Thymus (tissue), 11 donors: Measurements from ENCODE around the gene DLX4. TPM values are rescaled to one million over a fixed set of nuclear protein-coding genes. Genes with fewer than 3 reads are reported as not detected.

Source experiments
- DNase-seq, 9 donors: peaks; one replicate each; pipeline ENCODE4 v3.0.0-alpha.2; 2013; ENCODE audit warnings: low spot score in 9 of 9, low read depth in 6 of 9, missing footprints in 1 of 9
- H3K27ac ChIP-seq, 2 donors: one replicate each; pipeline ENCODE4 v1.5.1; 2013; ENCODE audit warnings: control low read depth in 1 of 2, low read depth in 1 of 2, low read length in 1 of 2, mild to moderate bottlenecking in 1 of 2, moderate library complexity in 1 of 2
- H3K27me3 ChIP-seq, 2 donors: one replicate each; pipeline ENCODE4 v1.5.1; 2013; ENCODE audit warnings: low read length in 1 of 2; ENCODE audit not compliant: control insufficient read depth in 2 of 2, insufficient read depth in 1 of 2
- H3K36me3 ChIP-seq, 2 donors: one replicate each; pipeline ENCODE4 v1.5.1; 2013; ENCODE audit warnings: low read length in 1 of 2, mild to moderate bottlenecking in 1 of 2, moderate library complexity in 1 of 2; ENCODE audit not compliant: control insufficient read depth in 2 of 2, insufficient read depth in 2 of 2
- H3K4me1 ChIP-seq, 2 donors: one replicate each; pipeline ENCODE4 v1.5.1; 2013; ENCODE audit warnings: low read length in 2 of 2; ENCODE audit not compliant: control insufficient read depth in 2 of 2, insufficient read depth in 2 of 2
- H3K4me3 ChIP-seq, 2 donors: one replicate each; pipeline ENCODE4 v1.5.1; 2013; ENCODE audit warnings: low read length in 2 of 2, control low read depth in 1 of 2, mild to moderate bottlenecking in 1 of 2
- H3K9me3 ChIP-seq, 2 donors: one replicate each; pipeline ENCODE4 v1.5.1; 2013; ENCODE audit warnings: low read length in 1 of 2, mild to moderate bottlenecking in 1 of 2; ENCODE audit not compliant: control insufficient read depth in 2 of 2, insufficient read depth in 1 of 2
- WGBS: extraction: QIAGEN DNeasy Blood & Tissue Kit; methylation state at CpG from one replicate; pipeline ENCODE4 v1.1.7; 2013; 5-methylcytosine and 5-hydroxymethylcytosine counted together
- polyA plus RNA-seq: library from polyadenylated mRNA; stranded (reverse); fragments of 200-250 nt; gene quantifications from one replicate; pipeline ENCODE4 v1.2.3, GENCODE V29; 2013
- total RNA-seq: library from RNA; stranded (reverse); fragments of 120-200 nt; gene quantifications from one replicate; pipeline ENCODE4 v1.2.4, GENCODE V29; 2013
- donor health status: healthy.

Gene DLX4
- total and polyA plus RNA-seq, 2 donors: 0.09 to 0.46 TPM

DNA sequence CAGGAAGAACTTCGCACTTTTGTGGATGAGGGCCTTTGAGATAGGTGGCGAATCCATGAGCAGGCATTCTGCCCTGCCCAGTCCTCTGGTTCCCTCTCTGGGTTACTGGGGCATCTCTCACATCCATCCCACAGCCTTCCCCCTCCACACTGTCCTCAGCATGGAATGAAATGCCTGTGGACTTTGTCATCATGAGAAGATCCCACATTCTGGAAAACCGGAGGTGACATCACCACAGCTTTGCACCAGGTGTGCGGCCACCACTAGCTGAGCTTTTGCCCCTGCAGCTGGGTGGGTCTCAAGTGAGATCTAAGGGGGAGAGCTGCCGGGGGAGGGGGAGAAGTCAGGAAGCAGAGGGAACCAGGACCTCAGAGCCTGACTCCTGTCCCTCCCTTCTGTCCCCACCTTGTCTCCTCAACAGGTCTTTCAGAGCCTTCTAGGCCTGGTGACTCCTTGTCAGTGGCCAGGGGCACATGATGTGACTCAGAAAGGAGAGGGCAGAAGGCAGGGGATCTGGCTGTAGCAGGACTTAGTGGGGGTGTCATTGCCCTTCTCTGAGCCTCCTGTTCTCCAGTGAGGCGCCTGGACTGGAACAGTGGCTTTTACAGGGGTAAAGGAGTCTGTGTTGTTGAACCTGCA lies 40.0 kb upstream of the DLX4 start:
- H3K4me1 ChIP-seq: no peaks in the 10 kb centered on the region
- peaks cover 7 to 58% of the 10 kb centered on the region in 2 donors for H3K27me3 ChIP-seq

DNA sequence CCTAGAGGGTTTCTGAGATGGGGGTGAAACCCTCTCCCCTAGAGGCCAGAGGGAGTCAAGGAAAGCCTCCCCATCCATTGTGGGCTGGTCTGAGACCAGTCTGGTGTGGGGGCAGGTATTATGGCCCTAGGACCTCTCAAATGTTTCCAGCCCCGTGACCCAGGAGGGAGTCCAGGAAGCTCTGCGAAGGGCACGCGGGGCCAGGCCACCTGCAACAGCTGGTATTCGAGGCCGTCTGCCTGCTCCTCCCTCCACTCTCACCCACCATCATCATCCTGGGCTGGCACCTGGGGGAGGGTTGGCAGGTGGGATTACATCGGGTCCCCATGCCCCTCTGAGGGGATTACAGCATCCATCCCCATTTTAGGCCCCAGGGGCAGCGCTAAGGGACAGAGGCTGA lies 38.1 kb upstream of the DLX4 start:
- 77% methylated on average over 8 of the region's 8 CpGs for WGBS
- no peak overlapping the region for H3K4me3 ChIP-seq
- peaks cover 7 to 59% of the 10 kb centered on the region in 2 donors for H3K27me3 ChIP-seq
- no peak for DNase-seq
- H3K36me3 ChIP-seq: no peaks in the 10 kb centered on the region
- H3K9me3 ChIP-seq: no peaks in the 10 kb centered on the region
- no peaks in the 10 kb centered on the region for H3K4me1 ChIP-seq
- H3K27ac ChIP-seq: no peak overlapping the region

More for the DNA sequence above, 40.0 kb upstream of the DLX4 start:
- no peak overlapping the region for H3K4me3 ChIP-seq
- WGBS: 91% methylated on average over 6 of the region's 6 CpGs
- no peak for DNase-seq
- no peak overlapping the region for H3K27ac ChIP-seq
- no peaks in the 10 kb centered on the region for H3K9me3 ChIP-seq
- no peaks in the 10 kb centered on the region for H3K36me3 ChIP-seq

DNA sequence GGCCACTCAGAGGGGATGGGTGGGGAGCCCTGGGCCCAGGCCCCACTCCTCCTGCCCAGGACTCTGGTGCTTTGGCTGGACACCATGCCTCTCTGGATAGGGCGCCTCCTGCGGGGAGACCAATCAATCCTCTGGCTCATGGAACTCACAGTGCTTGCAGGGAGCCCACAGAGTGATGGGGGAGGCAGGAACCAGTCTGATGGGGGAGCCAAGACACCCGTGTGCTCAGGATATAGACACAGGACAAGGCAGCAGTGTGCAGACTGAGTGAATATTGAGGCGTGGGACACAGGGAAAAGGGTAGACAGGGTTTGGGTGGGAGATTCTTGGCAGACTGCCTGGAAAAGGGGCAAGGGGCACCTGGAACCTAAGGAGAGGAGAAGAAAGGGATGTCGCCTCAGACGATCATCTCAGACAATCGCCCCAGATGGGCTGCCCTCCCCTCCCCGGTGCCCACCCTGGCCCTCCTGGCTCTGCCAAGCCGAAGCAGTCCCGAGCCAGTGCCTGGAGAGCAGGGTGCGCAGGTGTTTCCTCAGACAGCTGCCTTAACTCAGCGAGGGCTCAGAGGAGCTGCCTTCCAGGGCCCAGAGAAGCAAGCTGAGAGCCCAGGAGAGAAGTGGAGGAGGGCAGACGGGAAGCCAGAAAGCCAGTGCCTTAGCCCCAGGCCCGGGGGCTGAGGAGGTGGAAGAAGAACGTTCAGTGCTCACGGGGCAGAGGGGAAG lies 37.4 kb upstream of the DLX4 start:
- H3K27me3 ChIP-seq: peaks cover 3 to 56% of the 10 kb centered on the region in 2 donors
- WGBS: 22% methylated on average over 16 of the region's 16 CpGs

DNA sequence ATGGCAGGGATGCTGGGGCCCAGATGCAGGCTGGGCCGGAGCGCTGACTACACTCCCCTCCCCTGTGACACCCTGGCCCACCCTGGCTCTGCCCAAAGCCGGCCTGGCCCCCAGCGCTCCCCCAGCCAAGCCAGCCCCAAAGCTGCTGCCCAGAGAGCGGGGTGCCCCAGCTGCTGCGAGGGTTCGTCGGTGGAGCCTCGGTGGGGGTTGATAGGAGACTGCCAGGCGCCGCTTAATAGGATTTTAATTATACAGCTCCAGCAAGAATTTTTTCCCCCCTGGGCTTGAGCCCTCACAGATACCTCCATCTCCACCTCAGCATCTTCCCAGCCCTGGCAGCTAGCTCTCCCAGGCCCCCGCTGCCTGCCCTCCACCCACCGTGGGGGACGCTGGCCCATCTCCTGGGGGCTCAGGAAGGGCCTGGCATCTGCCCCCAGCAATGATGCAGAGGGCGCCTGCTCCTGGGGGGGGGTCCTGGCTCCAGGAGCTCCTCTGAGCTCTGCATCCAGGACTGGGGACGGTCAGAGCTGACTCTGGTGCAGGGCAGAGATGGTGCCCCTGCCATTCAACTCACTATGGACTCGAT lies 36.8 kb upstream of the DLX4 start:
- no peak overlapping the region for H3K27ac ChIP-seq
- WGBS: 80% methylated on average over 17 of the region's 17 CpGs
- H3K9me3 ChIP-seq: no peaks in the 10 kb centered on the region
- H3K36me3 ChIP-seq: no peaks in the 10 kb centered on the region
- no peak overlapping the region for H3K4me3 ChIP-seq
- no peak for DNase-seq
- H3K4me1 ChIP-seq: no peaks in the 10 kb centered on the region
- H3K27me3 ChIP-seq: peaks cover 3 to 56% of the 10 kb centered on the region in 2 donors

More for the DNA sequence above, 37.4 kb upstream of the DLX4 start:
- no peaks in the 10 kb centered on the region for H3K4me1 ChIP-seq
- DNase-seq: no peak
- H3K4me3 ChIP-seq: no peak overlapping the region
- H3K36me3 ChIP-seq: no peaks in the 10 kb centered on the region
- no peak overlapping the region for H3K27ac ChIP-seq
- no peaks in the 10 kb centered on the region for H3K9me3 ChIP-seq

DNA sequence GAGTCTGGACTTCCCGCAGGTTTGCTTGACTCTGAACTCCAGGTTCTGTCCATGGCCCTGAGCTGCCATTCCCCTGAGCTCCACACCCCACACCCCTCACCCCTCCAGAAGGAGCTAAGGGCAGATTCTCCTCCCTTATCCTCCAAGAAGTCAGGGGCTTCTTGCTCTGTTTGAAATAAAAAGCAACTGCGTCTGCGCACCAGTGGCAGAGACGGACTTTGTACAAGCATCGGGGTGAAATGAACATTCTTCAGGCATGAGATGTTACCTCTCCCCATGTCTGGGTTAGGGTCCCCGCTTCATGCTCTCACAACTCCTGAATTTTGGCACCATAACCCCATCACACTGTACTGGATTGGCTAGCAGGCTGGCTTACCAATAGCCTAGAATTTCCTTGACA lies 36.1 kb upstream of the DLX4 start:
- H3K27me3 ChIP-seq: peaks cover 3 to 55% of the 10 kb centered on the region in 2 donors
- WGBS: 93% methylated on average over 6 of the region's 6 CpGs

DNA sequence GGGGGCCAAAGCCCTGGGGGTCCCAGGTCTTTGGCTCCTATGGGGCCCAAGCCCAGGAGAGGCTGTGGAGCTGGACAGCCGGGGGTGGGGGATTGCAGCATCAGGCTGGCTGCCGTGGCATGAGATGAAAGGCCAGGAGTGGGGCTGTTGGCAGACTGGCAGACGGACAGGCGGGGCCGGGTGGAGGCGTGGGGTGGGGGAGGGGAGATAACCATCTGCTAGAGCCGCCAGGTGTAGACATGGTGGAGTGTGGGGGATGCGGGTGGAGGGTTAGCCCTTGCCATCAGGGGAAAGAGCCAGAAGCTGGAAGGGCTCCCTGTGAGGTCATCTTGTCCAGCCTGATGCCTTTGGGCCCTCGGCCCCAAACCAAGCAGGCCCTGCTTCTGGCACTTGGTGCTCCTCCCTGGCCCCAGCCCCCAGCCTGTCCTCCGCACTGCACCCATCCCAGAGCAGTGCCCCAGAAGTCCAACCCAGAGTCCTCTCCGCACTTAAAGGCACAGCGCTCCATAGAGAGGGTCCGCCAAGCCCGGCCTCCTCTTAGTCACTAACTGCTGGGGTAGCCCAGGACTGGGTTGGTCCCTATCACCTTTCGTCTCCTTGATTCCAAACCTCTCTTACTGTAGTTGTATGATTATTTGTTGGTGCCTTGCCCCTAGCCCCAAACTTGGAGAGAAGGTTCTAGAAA lies 33.3 kb upstream of the DLX4 start:
- 89% methylated on average over 15 of the region's 15 CpGs for WGBS
- DNase-seq: no peak
- peaks cover 3 to 53% of the 10 kb centered on the region in 2 donors for H3K27me3 ChIP-seq

More for the DNA sequence above, 36.1 kb upstream of the DLX4 start:
- no peak overlapping the region for H3K27ac ChIP-seq
- no peaks in the 10 kb centered on the region for H3K4me1 ChIP-seq
- no peak overlapping the region for H3K4me3 ChIP-seq
- H3K9me3 ChIP-seq: no peaks in the 10 kb centered on the region
- no peak for DNase-seq
- no peaks in the 10 kb centered on the region for H3K36me3 ChIP-seq

DNA sequence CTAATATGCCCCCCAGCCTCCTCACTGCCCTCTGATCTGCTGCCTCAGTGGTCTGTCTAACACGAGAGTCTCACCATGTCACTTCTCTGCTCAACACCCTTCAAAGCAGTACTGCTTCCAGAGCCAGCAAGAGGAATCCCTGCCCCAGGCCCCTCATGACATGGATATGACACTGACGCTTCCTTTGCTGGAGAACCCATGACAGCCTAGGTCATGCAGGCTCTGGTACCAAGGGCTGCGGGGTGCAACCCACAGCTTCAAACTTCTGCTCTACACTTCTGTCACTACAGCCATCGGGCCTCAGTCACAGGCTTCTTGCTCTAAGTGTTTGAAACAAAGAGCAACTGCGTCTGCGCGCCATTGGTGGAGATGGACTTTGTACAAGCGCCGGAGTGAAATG lies 32.6 kb upstream of the DLX4 start:
- H3K36me3 ChIP-seq: no peaks in the 10 kb centered on the region
- no peak overlapping the region for H3K27ac ChIP-seq
- 96% methylated on average over 9 of the region's 9 CpGs for WGBS
- peaks cover 3 to 52% of the 10 kb centered on the region in 2 donors for H3K27me3 ChIP-seq
- H3K9me3 ChIP-seq: no peaks in the 10 kb centered on the region
- H3K4me1 ChIP-seq: no peaks in the 10 kb centered on the region
- no peak overlapping the region for H3K4me3 ChIP-seq
- DNase-seq: no peak

More for the DNA sequence above, 33.3 kb upstream of the DLX4 start:
- H3K4me3 ChIP-seq: no peak overlapping the region
- H3K36me3 ChIP-seq: no peaks in the 10 kb centered on the region
- H3K4me1 ChIP-seq: no peaks in the 10 kb centered on the region
- no peaks in the 10 kb centered on the region for H3K9me3 ChIP-seq
- no peak overlapping the region for H3K27ac ChIP-seq

DNA sequence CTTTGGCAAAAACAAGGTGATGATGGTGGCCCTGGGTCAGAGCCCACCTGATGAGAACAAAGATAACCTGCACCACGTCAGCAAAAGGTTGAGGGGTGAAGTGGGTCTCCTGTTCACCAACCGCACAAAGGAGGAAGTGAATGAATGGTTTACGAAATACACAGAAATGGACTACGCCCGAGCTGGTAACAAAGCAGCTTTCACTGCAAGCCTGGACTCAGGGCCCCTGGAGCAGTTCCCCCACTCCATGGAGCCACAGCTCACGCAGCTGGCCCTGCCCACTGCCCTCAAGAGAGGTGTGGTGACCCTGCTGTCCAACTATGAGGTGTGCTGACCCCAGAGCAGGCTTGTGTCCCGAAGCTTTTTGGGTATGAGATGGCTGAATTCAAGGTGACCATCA lies 29.7 kb upstream of the DLX4 start:
- no peaks in the 10 kb centered on the region for H3K36me3 ChIP-seq
- H3K4me1 ChIP-seq: no peaks in the 10 kb centered on the region
- H3K27ac ChIP-seq: no peak overlapping the region
- 38% methylated on average over 7 of the region's 7 CpGs for WGBS
- no peaks in the 10 kb centered on the region for H3K9me3 ChIP-seq
- no peak for DNase-seq
- H3K4me3 ChIP-seq: no peak overlapping the region
- H3K27me3 ChIP-seq: peaks cover 3 to 58% of the 10 kb centered on the region in 2 donors

DNA sequence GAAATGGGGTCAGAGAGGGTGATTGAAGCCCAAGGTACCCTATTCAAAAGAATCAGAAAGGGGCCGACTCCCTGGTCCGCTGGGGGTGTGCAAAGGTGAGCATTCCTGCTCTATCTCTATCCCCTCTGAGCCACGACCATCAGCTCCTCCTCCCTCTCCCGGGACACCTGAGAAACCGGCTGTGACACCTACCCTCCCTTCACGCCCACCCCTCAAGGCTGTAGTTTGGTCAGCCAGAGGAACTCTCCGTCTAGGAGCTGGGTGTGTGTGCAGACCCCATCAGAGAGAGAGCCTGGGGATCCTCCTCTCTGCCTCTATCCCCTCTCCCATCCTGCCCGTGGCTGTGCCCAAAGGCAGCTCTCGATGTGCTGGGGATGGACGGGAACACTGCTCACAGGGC lies 27.6 kb upstream of the DLX4 start:
- Histone ChIP-seq H3K27me3 (peaks cover 6 to 67% of the 10 kb centered on the region in 2 donors), H3K9me3 (no peaks in the 10 kb centered on the region)
- WGBS: 80% methylated on average over 10 of the region's 10 CpGs

More for the DNA sequence above, 27.6 kb upstream of the DLX4 start:
- Histone ChIP-seq H3K4me3 (no peak overlapping the region), H3K36me3 (no peaks in the 10 kb centered on the region), H3K4me1 (no peaks in the 10 kb centered on the region), H3K27ac (no peak overlapping the region)
- no peak for DNase-seq
